HG02763 (cell line): ENCODE measurements around the gene ATG10.
"Not testable (repeated sequence)": the region's sequence is repeated elsewhere in the genome, so short reads cannot be mapped to it uniquely, and the experiment has no call there.

Experiments
- ATAC-seq: cut with Tn5 transposase; IDR thresholded peaks from one replicate; pipeline ENCODE4 v1.9.1; 2021; ENCODE audit warnings: mild to moderate bottlenecking, moderate library complexity; ENCODE audit not compliant: unreplicated experiment

ATG10 gene

DNA sequence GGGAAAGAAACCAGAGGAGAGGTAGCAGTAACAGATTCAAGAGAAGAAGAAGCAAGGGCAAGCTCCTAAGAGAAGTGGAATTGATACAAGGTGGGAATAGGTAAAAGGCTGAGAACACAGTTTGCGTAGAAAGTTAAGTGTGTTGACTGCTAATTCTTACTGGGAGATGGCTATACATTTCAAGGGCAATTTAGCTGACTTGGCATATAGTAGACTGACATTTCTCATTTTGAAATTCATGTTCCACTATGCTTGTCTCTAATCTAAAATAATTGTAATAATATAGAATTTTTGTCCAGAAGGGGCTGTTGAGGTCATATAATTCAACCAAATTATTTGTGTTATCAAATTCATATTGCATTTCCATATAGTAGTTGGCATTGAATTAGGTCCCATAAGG lies 144.0 kb downstream of the ATG10 start:
- no peak for ATAC-seq

DNA sequence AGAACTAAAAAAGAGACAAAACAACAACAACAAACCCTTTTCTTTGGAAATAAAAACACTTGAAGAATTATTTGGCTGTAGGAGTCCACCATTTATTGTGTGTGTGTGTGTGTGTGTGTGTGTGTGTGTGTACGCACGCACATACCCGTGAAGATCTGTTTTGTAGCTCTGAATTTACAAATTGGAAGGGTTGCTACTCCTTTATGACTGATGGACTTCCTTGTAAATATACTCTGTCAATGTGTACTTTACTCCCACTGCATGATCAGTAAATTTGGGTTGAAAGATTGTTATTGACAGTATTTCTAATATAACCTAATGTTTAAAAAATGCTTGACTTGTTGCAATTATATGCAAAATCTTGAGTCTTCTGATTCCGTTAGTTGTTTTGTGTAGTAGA lies 148.1 kb downstream of the ATG10 start:
- no peak for ATAC-seq

DNA sequence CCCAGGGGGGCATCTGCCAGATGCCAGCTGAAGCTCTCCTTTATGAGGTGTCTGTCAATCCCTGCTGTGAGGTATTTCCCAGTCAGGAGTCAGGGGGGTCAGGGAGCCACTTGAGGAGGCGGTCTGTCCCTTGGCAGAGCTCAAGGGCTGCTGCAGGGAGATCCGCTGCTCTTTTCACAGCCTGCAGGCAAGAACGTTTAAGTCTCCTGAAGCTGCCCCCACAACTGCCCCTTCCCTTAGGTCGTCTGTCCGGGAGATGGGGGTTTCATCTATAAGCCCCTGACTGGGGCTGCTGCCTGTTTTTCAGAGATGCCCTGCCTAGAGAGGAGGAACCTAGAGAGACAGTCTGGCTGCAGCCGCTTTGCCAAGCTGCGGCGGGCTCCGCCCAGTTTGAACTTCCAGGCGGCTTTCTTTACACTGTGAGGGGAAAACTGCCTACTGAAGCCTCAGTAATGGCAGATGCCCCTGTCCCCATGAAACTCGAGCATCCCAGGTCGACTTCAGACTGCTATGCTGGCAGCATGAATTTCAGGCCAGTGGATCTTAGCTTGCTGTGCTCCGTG lies 158.0 kb downstream of the ATG10 start:
- ATAC-seq, result no peak

DNA sequence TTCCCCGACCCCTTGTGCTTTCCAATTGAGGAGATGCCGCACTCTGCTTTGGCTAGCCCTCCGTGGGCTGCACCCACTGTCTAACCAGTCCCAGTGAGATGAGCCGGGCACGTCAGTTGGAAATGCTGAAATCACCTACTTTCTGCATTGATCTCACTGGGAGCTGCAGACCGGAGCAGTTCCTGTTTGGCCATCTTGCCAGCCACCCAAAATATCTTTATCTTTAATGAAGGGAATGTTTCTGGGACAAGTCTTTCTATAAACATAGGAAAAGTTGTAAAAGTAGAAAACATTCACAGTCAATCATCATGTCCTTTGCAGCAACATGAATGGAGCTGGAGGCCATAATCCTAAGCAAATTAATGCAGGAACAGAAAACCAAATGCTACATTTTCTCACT lies 158.8 kb downstream of the ATG10 start:
- no peak for ATAC-seq

DNA sequence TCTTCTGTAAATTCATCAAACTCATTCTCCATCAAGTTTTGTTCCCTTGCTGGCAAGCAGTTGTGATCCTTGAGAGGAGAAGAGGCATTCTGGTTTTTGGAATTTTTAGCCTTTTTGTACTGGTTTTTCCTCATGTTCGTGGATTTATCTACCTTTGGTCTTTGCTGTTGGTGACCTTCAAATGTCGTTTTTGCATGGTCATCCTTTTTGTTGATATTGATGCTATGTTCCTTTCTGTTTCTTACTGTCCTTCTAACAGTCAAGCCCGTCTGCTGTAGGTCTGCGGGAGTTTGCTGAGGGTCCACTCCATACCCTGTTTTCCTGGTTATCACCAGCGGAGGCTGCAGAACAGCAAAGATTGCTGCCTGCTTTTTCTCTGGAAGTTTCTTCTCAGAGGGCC lies 165.4 kb downstream of the ATG10 start:
- ATAC-seq, result no peak

DNA sequence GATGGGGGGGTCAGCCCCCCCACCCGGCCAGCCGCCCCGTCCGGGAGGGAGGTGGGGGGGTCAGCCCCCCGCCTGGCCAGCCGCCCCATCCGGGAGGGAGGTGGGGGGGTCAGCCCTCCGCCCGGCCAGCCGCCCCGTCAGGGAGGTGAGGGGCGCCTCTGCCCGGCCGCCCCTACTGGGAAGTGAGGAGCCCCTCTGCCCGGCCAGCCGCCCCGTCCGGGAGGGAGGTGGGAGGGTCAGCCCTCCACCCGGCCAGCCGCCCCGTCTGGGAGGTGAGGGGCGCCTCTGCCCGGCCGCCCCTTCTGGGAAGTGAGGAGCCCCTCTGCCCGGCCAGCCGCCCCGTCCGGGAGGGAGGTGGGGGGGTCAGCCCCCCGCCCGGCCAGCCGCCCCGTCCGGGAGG lies 168.0 kb downstream of the ATG10 start:
- ATAC-seq, result not testable (repeated sequence)

DNA sequence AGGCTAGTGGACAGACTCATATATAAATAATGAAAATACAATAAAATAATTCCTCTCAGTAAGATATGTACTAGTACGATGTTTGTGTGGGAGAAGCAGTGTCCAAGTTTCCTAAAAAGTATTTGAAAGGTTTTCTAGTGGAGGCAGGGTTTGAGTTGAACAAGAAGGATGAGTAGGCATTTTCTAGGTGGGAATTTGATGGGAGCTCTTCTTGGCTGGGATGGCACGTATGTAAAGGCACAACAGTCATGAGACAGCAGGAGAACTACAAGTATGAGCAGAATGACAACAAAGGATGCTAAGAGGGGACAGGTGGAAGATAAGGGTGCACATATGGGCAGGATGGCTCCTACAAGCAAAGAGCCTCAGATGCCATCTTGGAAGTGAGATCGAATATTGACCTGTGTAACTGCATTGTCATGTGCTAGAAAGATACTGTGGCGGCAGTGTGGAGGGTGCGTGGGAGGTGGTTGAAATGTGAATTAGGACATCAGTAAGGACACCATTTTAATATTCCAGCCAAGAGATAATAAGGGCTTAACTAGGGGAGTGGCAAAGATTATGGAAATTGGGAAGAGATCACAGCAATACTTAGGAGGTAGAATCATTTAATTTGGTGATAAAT lies 170.5 kb downstream of the ATG10 start:
- ATAC-seq, result no peak

DNA sequence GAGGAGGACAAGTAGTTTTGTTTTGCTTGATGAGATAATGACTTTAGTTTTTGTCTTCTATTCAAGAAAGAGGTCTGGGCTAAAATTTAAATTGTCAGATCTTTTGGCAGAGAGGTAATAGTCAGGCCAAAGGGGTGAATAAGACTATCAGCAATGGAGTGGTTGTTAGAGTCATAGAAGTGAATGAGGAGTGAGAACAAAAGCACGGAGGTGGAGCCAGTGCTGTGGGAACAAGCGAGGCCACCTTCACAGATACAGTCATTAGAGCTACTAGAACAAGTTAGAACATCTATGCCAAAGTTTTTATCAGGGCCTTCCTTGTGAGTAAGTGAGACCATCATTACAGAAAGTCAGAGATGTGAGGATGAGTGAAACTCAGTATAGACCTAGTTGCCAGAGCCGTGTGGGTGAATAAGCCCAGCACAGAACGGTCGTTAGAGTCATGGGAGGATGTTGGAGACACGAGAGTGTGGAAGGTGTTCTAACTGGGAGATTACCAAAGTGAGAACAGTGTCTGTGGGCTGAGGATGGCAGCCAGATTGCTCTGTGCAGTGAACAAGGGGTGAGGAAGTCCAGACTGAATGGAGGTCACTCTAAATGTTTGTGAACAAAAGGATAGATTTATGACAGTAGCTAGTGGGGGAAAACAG lies 171.2 kb downstream of the ATG10 start:
- ATAC-seq, result no peak

DNA sequence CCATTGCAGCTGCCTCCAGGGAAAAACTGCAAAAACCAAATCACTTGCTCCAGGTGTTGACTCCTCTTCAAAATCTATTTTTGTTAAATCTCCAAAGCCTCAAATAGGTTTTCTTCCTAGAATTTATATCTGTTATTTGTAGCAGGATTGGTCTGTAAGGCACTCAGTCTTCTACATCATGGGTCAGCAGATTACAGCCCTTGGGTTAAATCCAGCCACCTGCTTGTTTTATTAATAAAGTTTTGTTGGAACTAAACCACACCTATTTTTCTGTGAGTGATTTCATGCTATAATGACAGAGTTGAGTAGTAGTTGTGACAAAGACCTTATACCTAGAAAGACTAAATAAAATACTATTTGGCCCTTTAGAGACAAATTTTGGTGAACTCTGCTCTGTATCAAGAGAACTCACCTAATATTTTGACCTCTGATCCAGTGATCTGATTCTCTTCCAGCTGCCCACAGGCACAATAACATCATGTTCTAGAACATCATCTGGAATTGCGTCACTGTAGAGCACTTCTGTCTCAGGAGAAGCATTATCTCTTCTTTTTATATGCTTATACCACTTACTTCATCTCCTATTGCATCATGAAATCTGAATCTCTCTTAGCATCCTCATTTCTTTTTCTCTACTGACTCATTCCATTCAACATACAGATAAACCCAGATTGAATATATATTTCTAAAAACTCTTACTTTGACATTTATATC lies 176.2 kb downstream of the ATG10 start:
- ATAC-seq, result no peak

DNA sequence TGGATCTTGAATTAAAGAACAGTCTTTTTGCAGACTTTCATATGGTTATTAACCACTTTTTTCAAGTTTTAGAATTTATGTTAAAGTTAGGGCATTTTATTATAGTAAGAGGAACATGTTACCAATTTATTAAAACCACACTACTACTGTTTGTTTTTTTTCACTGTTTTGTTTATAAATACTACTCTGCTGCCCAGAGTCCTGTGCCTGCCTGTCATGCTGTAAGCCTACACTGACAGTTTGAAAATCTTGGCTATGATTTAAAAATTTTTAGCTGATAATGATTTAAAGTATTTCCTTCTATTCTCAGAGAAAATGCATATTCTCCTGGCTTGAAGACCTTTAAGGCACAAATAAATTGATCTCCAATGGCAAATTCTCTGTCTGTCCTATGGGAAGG lies 177.6 kb downstream of the ATG10 start:
- no peak for ATAC-seq

DNA sequence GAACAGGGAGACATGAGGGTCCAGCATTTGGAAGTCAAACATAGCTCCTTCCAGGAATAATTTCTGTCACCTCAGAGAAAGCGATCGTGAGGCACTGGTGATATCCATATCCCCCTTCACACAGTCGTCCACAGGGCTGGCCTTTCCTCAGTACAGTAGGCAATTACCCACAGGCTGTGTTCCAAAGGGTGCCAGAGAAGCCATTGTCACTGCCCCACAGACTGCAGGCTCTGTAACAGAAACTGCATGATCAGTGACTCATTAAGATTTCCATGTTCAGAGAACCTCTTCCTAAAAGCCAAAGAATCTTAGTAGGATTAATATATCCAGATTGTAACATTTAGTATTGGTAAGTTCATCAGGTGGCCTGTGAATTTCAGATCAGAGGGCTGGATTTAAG lies 178.7 kb downstream of the ATG10 start:
- no peak for ATAC-seq

DNA sequence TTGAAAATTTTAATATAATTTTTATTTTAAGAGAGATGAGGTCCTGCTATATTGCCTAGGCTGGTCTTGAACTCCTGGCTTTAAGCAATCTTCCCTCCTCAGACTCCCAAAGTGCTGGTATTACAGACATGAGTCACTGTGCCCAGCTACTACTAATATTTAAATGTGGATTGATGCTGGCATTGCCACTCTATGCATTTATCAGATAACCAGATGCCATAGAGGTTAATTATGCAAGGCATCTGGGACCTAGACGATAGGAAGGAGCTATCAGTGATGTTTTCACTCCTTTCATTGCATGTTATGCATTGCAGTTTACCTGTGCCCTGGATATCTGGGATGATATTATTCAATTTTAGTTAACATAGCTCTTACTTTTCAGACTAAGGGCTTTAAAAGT lies 179.4 kb downstream of the ATG10 start:
- ATAC-seq, result no peak

DNA sequence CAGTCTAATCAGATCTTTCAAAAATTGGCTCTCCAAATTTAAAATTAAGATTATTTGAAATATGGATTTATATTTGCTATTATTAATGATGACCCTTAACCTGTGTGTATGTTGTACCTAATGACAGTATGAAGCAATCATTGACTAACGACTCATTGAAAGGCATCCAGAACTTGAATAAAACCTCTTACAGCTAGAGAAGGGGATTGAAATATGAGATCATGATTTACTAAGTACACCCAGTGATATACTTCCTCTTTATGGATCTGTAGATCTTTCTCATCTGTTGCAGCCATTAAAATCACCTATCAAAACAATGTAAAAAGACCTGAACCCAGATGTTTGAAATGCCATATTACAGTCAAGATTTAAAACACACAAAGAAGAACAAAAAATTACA lies 179.8 kb downstream of the ATG10 start:
- ATAC-seq, result no peak

DNA sequence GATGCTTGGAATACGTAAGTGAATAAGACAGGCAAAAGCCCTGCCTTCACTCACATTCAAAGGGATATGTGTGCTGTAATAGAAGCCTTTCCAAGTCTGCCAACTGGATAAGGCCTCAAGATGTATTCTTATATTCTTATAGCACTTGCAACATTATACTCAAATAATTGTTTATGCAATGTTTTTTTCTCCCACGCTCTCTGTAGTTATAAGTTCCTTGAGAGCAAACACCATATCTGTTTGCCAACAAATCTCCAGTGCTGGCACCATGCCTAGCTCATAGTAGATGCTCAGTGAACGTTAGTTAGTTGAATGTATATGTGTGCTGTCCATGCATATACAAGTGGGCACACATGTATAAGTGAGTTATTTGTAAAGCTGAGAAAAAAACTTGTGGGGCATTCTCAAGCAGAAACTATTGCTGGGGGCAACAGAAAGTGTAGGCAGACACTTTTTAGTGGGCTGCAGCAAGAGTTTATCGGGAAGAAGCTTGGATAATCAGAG lies 181.2 kb downstream of the ATG10 start:
- ATAC-seq, result no peak

DNA sequence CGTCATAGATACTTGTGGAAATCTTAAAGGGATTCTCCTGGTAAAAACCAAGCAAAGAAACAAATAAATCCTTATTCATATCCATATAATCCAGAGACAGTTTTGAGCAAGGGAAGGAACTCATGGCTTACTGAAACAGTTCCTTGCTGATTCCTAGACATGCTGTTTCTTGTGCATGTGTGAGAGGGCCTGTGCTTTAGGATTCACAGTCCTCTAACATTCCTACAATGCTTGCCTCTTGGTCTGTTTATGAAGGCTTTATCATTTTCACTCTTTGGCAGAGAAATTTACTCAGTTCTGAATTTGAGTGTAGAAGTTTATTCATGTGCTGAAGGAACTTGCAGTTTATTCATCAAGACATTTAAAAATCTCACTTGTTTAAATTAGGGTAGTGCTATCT lies 183.0 kb downstream of the ATG10 start:
- ATAC-seq, result no peak

DNA sequence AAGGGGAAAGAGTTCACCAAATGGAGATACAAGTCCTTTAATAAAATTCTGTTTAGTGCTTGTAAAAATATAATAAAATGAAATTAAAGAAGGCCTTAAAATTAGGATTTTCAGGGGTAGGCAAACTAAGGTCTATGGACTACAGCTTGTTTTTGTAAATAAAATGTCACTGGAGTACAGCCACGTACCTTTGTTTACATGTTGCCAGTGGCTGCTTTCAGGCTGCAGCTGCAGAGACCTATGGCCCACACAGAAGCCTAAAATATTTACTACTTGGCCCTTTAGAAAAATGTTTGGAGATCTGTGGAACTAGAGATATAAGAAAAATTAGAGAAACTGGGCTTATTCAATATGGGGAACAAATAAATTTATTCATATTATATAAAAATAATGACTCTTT lies 183.5 kb downstream of the ATG10 start:
- no peak for ATAC-seq

DNA sequence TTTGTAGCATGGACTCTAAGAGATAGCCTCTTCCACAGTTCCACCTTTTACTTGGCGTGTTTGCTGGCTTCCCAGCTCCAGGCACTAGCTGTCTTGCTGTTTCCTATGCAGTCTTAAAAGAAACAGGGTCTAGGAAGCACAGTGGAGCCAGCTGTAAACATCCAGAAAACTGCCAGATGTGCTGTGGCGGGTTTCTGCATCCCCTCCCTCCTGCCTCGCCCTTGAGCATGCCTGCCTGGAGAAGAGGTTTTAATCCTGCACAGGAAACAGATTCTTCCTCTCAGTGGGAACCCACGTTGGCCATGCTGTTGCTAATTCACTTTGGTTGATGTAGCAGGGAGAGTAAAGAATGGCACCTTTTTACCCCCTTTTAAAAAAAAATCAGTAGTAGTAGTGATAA lies 185.1 kb downstream of the ATG10 start:
- no peak for ATAC-seq

DNA sequence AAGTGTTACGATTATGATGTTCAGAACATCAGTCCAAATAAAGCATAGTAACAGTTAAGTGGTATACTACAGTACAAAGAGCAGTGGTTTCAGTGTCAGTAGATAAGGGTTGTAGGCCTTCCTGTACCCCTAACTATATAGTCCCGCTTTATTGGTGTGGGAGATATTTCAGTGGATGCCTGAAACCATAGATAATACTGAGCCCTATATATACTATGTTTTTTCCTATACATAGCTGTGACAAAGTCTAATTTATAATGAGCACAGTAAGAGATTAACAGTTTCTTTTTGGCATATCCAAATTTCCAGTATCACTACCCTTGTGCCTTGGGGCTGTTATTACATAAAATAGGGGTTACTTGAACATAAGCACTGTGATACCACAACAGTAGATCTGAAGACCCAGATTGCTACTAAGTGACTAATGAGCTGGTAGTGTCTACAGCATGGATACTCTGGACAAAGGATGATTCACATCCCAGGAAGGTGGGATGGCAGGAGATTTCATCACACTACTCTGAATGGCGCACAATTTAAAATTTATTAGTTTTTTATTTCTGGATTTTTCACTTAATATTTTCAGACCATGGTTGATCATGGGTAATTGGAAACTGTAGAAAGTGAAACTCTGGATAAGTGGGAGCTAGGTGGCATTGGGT lies 187.1 kb downstream of the ATG10 start:
- ATAC-seq, result no peak

DNA sequence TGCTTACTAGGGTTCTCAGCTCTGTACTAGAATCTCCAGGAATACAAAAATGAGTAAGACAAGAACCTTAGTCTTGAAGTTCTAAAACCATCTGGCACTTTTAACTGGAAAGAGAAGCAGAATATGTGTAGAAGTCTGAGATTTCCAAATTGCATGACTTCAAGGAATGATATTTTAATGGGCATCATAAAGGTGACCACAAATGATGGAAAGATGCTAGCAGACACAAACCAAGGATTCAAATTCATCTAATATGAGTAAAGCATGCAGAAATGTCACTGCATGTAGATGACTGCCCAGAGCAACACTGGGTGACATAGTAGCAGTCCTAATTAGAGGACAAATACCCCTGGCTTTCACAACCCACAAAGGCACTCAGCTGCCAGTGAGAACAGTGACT lies 189.1 kb downstream of the ATG10 start:
- ATAC-seq, result no peak

DNA sequence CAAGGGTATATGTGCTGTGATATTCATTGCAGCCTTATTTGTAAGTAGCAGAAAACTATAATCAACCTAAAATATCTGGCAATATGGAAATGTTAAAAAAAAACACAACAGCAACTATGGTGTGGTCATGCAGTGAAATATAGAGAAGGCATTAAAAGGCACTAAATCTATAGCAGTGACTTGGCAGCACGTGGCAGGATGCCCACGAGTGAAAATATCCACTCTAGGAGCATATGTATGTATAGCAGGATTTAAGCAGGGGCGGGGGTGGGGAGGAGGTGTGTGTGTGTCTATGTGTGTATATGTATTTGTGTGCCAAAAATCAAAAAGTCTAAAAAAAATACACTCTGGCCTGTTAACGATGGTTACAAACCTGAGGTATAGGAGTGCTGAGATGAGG lies 190.8 kb downstream of the ATG10 start:
- no peak for ATAC-seq

DNA sequence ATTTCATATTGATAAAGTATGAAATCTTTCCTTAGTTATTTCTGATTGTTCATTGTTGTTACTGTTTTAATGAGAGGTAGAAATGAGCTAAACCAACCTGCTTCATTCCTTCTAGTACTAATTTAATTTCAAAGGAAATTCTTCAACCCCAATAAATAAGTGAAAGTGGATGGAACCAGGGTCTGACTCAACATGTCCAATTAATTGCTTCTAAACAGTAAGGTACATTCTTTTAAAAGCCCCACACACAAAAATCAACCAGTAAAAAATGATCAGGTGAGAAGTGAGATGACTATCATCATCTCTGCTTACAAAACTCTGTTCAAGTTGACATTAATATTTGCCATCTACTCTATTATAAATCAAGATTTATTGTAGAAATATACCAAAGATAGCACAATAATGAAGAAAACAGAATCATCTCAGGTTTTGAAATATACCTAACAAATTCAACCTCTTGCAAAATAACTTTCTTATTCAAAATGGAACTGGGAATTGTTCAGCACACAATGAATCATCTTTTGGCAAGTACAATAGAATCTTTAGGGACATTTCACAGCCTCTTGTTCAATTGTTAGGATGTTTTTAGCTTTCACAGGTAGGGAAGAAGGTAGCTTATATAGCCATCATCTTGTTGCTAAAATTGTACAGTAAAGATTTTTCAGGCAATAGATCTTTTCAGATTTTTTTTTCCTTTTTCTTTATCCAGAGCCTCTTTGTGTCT lies 191.8 kb downstream of the ATG10 start:
- no peak for ATAC-seq
